ENCODE results near the gene CAMKK2. TPM values are rescaled to one million over a fixed set of nuclear protein-coding genes. Genes with fewer than 3 reads are reported as not detected.

The CAMKK2 gene
- total and polyA plus RNA-seq, 2 of the 13 experiments (the other 11 are each of a cell fraction or from before 2014, with no cell fraction given): 18.8 to 20.0 TPM

DNA sequence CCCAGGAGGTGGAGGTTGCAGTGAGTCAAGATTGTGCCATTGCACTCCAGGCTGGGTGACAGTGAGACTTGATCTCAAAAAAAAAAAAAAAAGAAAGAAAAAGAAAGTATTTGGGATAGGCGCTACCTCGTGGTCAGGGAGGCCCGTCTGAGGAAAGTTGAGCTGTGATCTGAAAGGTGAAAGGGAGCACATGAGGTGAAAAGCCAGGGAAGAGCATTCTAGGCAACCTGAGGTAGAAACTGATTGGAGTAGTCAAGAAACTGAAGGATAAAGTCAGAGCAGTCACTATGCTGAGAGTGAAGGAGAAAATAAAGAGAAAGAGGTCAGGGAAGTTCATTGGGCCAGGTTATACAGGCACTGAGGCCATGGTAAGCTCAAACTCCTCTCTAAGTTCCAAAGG, 48.0 kb upstream of the CAMKK2 start:
- Histone ChIP-seq H3K27me3 (ENCODE audit: control insufficient read depth in 1 of 2, insufficient read depth in 2 of 2, low read length in 2 of 2) (no peaks in the 10 kb centered on the region), H2AFZ (ENCODE audit: low read length) (no peak overlapping the region), H3K79me2 (ENCODE audit: insufficient read depth, low read length) (peaks cover 7% of the 10 kb centered on the region), H4K20me1 (ENCODE audit: insufficient read depth, low read length) (no peaks in the 10 kb centered on the region), H3K9ac (ENCODE audit: insufficient read depth, low read depth, low read length) (no peak overlapping the region), H3K9me3 (ENCODE audit: low read length) (no peaks in the 10 kb centered on the region), H3K4me1 (ENCODE audit: insufficient read depth, low read length) (no peaks in the 10 kb centered on the region), H3K4me2 (ENCODE audit: low read depth, low read length) (no peak overlapping the region), H3K36me3 (replicated peaks in 1 of 2; ENCODE audit: control insufficient read depth in 1 of 2, insufficient read depth in 2 of 2, low read length in 2 of 2) (peaks cover 18 to 66% of the 10 kb centered on the region in 2 experiments), H3K27ac (ENCODE audit: extremely low read length, insufficient read depth, low read length) (no peak overlapping the region), H3K4me3 (replicated peaks in 1 of 3; ENCODE audit: insufficient read depth in 1 of 3, low read depth in 2 of 3, low read length in 3 of 3) (no peak overlapping the region)
- no peak for TF ChIP-seq PCBP1 (IDR thresholded peaks at IDR 0.05; ENCODE audit: borderline replicate concordance, low read depth, low read length)
- no peak for TF ChIP-seq SMAD3 (CRISPR knock-in tag; IDR thresholded peaks at IDR 0.05)
- no peak for TF ChIP-seq SIN3A (IDR thresholded peaks at IDR 0.05; ENCODE audit: borderline replicate concordance, low read depth, low read length)
- no peak for TF ChIP-seq ZNF274 (CRISPR knock-in tag; IDR thresholded peaks at IDR 0.05)
- TF ChIP-seq, protein P1, sequence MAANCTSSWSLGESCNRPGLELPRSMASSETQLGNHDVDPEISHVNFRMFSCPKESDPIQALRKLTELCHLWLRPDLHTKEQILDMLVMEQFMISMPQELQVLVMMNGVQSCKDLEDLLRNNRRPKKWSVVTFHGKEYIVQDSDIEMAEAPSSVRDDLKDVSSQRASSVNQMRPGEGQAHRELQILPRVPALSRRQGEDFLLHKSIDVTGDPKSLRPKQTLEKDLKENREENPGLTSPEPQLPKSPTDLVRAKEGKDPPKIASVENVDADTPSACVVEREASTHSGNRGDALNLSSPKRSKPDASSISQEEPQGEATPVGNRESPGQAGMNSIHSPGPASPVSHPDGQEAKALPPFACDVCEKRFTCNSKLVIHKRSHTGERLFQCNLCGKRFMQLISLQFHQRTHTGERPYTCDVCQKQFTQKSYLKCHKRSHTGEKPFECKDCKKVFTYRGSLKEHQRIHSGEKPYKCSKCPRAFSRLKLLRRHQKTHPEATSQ (CRISPR knock-in tag; IDR thresholded peaks at IDR 0.05; ENCODE audit: borderline replicate concordance): no peak
- CTCF ChIA-PET (ENCODE audit: low intra/inter-chr PET ratio, low total read pairs): no interaction called here
- intact Hi-C loops (cut with micrococcal nuclease; ENCODE audit: unreplicated experiment) (no loop called here), in situ Hi-C loops (cut with HindIII; ENCODE audit: extremely low pct_ligation_motif_present, low pct_unique_long_range_greater_than_20kb) (no loop called here)
- DNase-seq (ENCODE audit: low spot score) (no peak), FAIRE-seq (no peak), ATAC-seq (no peak)
- 93% methylated on average over 3 of the region's 3 CpGs for WGBS (ENCODE audit: low lambda C conversion rate)
- BruUV-seq (replicated peaks): no TSS peak
- POLR2A ChIA-PET: no interaction called here

DNA sequence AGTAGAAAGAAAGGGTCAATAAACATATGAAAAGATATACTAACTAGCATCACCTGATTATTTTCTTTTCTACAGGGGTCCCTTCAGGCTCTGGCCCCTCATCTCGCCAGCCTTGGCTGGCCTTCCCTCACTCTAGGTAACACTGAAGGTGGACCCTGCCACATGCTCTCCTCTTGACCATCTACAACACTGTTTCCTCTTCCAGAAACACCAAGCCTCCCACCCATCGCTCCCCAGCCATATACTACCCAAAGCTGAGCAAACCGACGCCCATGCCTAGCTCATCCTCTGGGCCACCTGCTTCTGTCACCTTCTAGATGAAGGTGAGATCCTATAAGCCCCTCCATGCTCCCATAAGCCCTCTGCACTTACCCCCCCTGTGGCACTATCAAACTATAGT, 40.9 kb upstream of the CAMKK2 start:
- DNase-seq (ENCODE audit: low spot score): no peak
- POLR2A ChIA-PET: no interaction called here
- ATAC-seq: no peak
- H3K79me2 ChIP-seq (ENCODE audit: insufficient read depth, low read length): peaks cover 1% of the 10 kb centered on the region
- CTCF ChIA-PET (ENCODE audit: low intra/inter-chr PET ratio, low total read pairs): no interaction called here
- no peaks in the 10 kb centered on the region for H4K20me1 ChIP-seq (ENCODE audit: insufficient read depth, low read length)
- H2AFZ ChIP-seq (ENCODE audit: low read length): no peak overlapping the region
- H3K4me1 ChIP-seq (ENCODE audit: insufficient read depth, low read length): no peaks in the 10 kb centered on the region
- 97% methylated on average over 4 of the region's 4 CpGs for WGBS (ENCODE audit: low lambda C conversion rate)
- H3K4me2 ChIP-seq (ENCODE audit: low read depth, low read length): no peak overlapping the region
- BruUV-seq (replicated peaks): no TSS peak
- peaks cover 13 to 60% of the 10 kb centered on the region in 2 experiments for H3K36me3 ChIP-seq (replicated peaks in 1 of 2; ENCODE audit: control insufficient read depth in 1 of 2, insufficient read depth in 2 of 2, low read length in 2 of 2)
- H3K9ac ChIP-seq (ENCODE audit: insufficient read depth, low read depth, low read length): no peak overlapping the region
- H3K9me3 ChIP-seq (ENCODE audit: low read length): no peaks in the 10 kb centered on the region
- no peak overlapping the region for H3K4me3 ChIP-seq (replicated peaks in 1 of 3; ENCODE audit: insufficient read depth in 1 of 3, low read depth in 2 of 3, low read length in 3 of 3)
- H3K27ac ChIP-seq (ENCODE audit: extremely low read length, insufficient read depth, low read length): no peak overlapping the region
- intact Hi-C loops (cut with micrococcal nuclease; ENCODE audit: unreplicated experiment): no loop called here
- FAIRE-seq: no peak
- H3K27me3 ChIP-seq (ENCODE audit: control insufficient read depth in 1 of 2, insufficient read depth in 2 of 2, low read length in 2 of 2): no peaks in the 10 kb centered on the region
- in situ Hi-C loops (cut with HindIII; ENCODE audit: extremely low pct_ligation_motif_present, low pct_unique_long_range_greater_than_20kb): no loop called here
- TF ChIP-seq NFIC (IDR thresholded peaks at IDR 0.05; ENCODE audit: low read length) (no peak), ZNF703 (CRISPR knock-in tag; IDR thresholded peaks at IDR 0.05; ENCODE audit: borderline replicate concordance) (no peak), ZNF772 (CRISPR knock-in tag; IDR thresholded peaks at IDR 0.05) (no peak), NKX3-1 (CRISPR knock-in tag; IDR thresholded peaks at IDR 0.05) (no peak), ZNF850 (CRISPR knock-in tag; conservative IDR thresholded peaks at IDR 0.05) (no peak), ZBTB21 (CRISPR knock-in tag; IDR thresholded peaks at IDR 0.05) (no peak), PAX8 (CRISPR knock-in tag; IDR thresholded peaks at IDR 0.05; ENCODE audit: borderline replicate concordance) (no peak)
- TF ChIP-seq, protein P2, sequence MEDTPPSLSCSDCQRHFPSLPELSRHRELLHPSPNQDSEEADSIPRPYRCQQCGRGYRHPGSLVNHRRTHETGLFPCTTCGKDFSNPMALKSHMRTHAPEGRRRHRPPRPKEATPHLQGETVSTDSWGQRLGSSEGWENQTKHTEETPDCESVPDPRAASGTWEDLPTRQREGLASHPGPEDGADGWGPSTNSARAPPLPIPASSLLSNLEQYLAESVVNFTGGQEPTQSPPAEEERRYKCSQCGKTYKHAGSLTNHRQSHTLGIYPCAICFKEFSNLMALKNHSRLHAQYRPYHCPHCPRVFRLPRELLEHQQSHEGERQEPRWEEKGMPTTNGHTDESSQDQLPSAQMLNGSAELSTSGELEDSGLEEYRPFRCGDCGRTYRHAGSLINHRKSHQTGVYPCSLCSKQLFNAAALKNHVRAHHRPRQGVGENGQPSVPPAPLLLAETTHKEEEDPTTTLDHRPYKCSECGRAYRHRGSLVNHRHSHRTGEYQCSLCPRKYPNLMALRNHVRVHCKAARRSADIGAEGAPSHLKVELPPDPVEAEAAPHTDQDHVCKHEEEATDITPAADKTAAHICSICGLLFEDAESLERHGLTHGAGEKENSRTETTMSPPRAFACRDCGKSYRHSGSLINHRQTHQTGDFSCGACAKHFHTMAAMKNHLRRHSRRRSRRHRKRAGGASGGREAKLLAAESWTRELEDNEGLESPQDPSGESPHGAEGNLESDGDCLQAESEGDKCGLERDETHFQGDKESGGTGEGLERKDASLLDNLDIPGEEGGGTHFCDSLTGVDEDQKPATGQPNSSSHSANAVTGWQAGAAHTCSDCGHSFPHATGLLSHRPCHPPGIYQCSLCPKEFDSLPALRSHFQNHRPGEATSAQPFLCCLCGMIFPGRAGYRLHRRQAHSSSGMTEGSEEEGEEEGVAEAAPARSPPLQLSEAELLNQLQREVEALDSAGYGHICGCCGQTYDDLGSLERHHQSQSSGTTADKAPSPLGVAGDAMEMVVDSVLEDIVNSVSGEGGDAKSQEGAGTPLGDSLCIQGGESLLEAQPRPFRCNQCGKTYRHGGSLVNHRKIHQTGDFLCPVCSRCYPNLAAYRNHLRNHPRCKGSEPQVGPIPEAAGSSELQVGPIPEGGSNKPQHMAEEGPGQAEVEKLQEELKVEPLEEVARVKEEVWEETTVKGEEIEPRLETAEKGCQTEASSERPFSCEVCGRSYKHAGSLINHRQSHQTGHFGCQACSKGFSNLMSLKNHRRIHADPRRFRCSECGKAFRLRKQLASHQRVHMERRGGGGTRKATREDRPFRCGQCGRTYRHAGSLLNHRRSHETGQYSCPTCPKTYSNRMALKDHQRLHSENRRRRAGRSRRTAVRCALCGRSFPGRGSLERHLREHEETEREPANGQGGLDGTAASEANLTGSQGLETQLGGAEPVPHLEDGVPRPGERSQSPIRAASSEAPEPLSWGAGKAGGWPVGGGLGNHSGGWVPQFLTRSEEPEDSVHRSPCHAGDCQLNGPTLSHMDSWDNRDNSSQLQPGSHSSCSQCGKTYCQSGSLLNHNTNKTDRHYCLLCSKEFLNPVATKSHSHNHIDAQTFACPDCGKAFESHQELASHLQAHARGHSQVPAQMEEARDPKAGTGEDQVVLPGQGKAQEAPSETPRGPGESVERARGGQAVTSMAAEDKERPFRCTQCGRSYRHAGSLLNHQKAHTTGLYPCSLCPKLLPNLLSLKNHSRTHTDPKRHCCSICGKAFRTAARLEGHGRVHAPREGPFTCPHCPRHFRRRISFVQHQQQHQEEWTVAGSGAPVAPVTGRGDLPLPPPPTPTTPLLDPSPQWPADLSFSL (CRISPR knock-in tag; IDR thresholded peaks at IDR 0.05): no peak
